GM12892 (cell line): ENCODE data around the gene HNRNPL.

Experiments used
- DNase-seq: peaks from one replicate; pipeline ENCODE4 v3.0.0; 2011; ENCODE audit not compliant: insufficient read length
- FAIRE-seq: peaks from 2 replicates; lab custom pipeline; 2011; peaks lifted over from hg19 to GRCh38; lab: Jason Lieb, UNC
- POLR2A ChIP-seq: IDR thresholded peaks from 2 replicates; pipeline ENCODE4 v1.6.1; 2011; ENCODE audit warnings: low read depth, low read length, control low read depth
- POLR2AphosphoS5 ChIP-seq: IDR thresholded peaks from 2 replicates; pipeline ENCODE4 v1.6.1; 2011; ENCODE audit warnings: low read depth, low read length, control low read depth
- TAF1 ChIP-seq: IDR thresholded peaks from 2 replicates; pipeline ENCODE4 v1.6.1; 2011; ENCODE audit warnings: low read depth, mild to moderate bottlenecking, control low read depth, low read length, borderline replicate concordance

Gene HNRNPL

GRCh38 chr19:38786572-38787265, 63.1 kb downstream of the HNRNPL start:
- no peak for DNase-seq
- no peak for FAIRE-seq
- TF ChIP-seq POLR2AphosphoS5 (no peak), POLR2A (no peak), TAF1 (no peak)
